Hematopoietic multipotent progenitor cell treated with erythropoietin and hydrocortisone succinate and interleukin-3 and kit ligand, for 8 days (in vitro differentiated cells): ENCODE data around the gene CLASRP.

ENCODE experiments used
- DNase-seq: peaks from one replicate; pipeline ENCODE4 v3.0.0-alpha.2; 2015

The CLASRP gene

DNA sequence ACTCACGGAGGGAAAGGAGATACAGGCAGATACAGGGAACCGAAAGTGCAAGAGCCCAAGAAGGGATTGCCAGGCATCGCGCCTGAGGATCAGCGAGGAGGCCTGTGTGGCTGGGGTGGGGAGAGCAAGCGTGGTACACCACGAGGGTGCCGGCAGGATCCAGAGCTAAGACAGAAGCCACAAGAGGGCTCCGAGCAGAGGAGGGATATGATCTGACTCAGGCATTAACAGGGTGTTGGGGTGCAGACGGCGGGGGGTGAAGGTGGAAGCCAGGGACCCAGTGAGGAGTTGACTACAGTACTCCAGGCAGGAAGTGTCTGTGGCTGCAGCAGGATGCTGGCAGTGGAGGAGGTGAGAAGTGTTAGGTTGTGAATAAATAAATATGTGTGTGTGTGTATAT lies 48.7 kb downstream of the CLASRP start:
- DNase-seq, result peak; percentile 29

DNA sequence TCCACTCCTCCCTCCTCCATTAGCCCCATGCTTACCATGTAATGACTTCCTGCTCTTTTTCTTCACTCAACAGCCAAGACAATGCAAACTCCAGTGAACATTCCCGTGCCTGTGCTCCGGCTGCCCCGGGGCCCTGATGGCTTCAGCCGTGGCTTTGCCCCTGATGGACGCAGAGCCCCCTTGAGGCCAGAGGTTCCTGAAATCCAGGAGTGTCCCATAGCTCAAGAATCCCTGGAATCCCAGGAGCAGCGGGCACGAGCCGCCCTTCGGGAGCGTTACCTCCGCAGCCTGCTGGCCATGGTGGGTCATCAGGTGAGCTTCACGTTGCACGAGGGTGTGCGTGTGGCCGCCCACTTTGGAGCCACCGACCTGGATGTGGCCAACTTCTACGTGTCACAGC lies 51.2 kb downstream of the CLASRP start:
- DNase-seq, result no peak

GRCh38 chr19:45090606-45091005 lies 51.8 kb downstream of the CLASRP start:
- DNase-seq, result no peak

GRCh38 chr19:45091031-45091923 lies 52.4 kb downstream of the CLASRP start:
- DNase-seq, result peak; percentile 98

DNA sequence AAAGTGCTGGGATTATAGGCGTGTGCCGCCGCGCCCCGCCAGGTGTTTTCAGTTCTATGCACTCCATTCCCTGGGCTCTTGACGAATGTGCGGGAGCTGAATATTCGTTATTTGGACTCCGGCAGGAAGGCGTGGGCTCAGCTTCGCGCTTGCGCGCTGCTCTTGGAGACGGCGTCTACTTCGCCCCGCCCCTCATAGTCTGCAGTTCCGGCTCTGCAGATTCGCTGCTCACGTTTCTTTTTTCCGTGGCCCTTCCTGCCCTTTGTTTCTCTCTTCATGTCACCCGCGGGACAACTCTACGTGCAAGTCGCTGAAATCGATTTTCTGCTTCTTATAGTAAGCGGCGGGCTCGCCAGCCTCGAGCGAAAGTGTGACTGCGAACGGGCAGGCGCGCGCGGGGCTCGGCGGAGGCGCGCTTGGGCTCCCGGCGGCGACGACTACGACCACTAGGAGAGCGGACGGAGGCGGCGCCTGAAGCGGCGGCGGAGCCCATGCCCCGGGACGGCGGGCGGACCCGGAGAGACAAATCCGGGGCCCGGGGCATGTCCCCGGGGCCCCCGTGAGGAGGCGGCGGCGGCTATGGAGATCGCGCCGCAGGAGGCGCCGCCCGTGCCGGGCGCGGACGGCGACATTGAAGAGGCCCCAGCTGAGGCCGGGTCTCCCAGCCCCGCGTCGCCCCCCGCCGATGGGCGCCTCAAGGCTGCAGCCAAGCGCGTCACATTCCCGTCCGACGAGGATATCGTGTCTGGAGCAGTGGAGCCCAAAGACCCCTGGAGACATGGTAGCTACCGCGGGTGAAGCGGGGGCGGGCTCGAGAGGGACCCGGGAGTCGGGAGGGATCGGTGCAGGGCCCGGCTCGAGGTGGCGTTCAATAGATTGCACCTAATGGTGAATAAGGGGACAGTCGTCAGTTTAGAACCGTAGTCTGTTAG lies 54.2 kb downstream of the CLASRP start, which contains the start of gene PPP1R37:
TSS of gene PPP1R37 (plus strand) at position 433 of the 932 bp plus-strand sequence. CDS start at position 580, 147 bp downstream.
- peak; percentile 97 for DNase-seq

DNA sequence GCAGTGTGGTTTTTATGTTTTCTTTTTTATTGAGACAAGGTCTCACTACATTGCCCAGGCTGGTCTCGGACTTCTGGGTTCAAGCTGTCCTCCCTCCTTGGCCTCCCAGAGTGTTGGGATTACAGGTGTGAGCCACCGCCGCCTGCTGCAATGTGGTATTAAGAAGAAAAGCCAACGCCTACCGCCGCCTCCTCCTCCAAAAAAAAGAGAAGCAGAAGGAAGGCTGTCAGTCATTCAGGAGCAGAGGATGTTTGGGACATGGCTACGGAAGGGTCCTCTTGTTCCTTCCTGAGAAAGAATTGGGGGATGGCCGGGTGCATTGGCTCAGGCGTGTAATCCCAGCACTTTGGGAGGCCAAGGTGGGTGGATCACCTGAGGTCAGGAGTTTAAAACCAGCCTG lies 55.3 kb downstream of the CLASRP start:
- DNase-seq, result no peak

DNA sequence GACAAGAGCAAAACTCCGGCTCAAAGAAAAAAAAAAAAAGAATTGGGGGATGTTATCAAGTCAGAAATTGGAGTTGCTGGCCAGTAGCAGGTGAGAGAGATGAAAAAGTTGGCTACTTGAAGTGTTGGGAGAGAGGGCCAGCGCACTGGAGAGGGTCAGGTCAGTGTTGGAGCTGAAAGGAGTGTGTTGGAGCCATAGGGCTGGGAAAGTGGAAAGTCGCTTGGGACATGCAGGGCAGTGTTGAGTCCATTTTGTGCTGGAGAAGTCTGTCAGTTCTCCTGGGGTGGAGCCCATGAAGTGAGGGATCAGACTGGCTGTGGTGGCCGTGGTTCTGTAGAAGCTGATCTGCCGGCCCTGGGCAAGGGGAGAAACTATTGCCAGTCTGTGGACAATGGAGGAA lies 55.9 kb downstream of the CLASRP start:
- DNase-seq, result no peak

- no peak for DNase-seq
These were observed 56.9 kb downstream of the CLASRP start for GRCh38 chr19:45095496-45096413.

GRCh38 chr19:45096700-45097099 lies 57.9 kb downstream of the CLASRP start:
- no peak for DNase-seq

DNA sequence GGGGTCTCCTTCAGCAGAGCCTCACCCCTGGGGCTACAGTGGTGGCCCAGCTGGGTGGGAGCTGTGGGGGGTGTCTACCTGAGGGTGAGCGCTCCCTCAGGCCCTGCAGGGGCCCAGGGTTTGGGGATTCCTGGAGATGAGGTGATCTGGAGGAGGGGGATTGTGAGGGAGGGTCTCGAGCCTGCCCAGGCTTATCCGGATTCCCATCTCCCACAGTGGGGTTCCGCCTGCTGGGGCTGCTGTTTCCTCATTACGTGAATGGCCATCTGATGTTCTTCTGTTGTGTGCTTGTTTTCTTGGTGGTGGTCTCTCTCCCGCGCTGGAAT lies 58.6 kb downstream of the CLASRP start:
- DNase-seq, result no peak

GRCh38 chr19:45097776-45098520 lies 59.1 kb downstream of the CLASRP start:
- peak; percentile 50 for DNase-seq

DNA sequence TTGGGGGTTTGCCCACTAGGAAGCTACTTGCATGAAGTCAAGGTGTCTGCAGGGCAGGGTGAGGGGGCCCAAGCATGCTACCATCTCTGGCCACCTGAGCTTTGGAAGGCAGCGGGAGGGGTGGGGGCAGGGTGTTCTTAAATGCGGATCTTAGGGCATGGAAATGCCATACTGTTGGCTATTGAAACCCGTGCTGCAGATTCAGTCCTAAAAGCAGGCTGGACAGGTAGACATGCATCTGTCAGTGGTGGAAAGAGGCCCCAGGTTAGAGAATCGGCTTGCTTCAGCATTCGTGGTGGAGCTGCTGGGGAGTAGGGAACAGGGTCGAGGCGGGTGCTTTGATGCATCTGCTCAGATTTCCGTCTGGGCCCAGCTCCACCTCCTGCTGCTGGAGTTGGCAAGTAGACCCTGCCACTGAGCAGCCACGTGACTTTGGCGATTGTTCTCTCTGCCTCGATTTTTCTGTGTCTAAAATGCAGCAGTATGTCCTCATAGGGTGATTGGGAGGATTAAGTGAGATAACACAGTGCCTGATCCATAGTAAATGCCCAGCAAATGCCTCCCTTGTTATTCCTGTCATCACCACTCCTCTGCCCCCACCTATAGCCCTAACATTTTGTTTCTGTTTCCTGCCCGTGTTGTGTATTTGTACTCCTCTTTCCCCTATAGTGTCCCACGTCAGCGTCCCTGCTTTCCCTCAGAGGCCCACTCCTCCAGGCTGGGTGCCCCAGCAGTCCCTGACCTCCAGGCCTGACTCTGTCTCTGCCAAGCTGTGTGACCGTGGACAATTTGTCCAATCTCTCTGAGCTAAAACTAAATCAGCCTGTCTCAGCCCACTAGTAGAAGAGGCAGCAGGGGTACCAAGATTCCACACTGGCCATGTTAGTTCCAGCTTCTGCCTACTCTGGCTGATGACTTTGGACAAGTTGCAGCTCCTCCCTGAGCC lies 59.9 kb downstream of the CLASRP start:
- no peak for DNase-seq

- DNase-seq, result no peak
These were observed 60.8 kb downstream of the CLASRP start for GRCh38 chr19:45099467-45100191.

DNA sequence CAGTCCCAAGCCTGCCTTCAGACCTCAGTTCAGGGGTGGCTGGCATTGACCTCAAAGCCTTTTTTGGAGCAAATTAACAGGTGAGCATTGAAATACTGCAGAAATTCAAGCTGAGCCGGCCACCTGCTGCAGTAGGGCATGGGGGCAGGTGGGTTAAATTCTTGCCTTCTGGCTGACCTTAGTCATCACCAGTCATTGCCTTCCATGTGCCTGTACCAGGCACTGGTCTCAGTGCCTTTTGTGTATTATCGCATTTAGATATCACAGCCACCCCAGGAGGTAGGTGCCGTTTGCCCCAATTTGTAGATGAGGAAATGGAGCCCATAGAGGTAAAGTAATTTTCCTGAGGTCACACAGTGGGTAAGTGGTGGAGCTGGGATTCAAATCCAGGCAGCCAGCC lies 61.4 kb downstream of the CLASRP start:
- no peak for DNase-seq

- no peak for DNase-seq
These were observed 62.0 kb downstream of the CLASRP start for GRCh38 chr19:45100846-45101252.

DNA sequence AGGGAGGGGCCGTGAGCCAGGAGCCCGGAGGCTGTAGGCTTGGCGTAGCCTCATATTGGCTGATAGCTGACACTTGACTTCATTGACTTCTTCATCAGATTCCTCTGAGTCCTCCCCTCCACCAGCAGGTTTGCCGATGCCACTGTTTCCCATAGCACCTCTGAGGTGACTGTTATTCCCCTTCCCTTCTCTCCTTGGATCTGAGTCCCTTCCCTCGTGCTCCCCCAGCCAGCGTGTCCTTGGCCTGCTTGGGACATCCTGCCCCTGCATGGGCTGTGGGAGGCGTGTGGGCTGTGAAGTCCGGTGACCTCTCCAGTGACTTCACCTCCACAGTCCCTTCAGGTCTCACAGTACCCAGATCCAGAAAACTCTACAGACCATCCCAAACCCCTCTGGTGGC lies 63.0 kb downstream of the CLASRP start:
- DNase-seq, result no peak

GRCh38 chr19:45102481-45102880 lies 63.6 kb downstream of the CLASRP start:
- DNase-seq, result no peak

GRCh38 chr19:45103156-45103507 lies 64.3 kb downstream of the CLASRP start:
- DNase-seq, result no peak

- DNase-seq, result no peak
These were observed 64.9 kb downstream of the CLASRP start for GRCh38 chr19:45103508-45104319.
